GM19455 (cell line): ENCODE results near the gene DNAJA3.

Experiments used
- ATAC-seq: cut with Tn5 transposase; IDR thresholded peaks from one replicate; pipeline ENCODE4 v1.9.1; 2021; ENCODE audit not compliant: unreplicated experiment

The DNAJA3 gene

GRCh38 chr16:4425378-4426020, at the start of gene DNAJA3:
Gene DNAJA3 (plus strand): TSS chr16:4425868. CDS start chr16:4425882, 14 bp downstream.
- ATAC-seq, result peak; percentile 82

DNA sequence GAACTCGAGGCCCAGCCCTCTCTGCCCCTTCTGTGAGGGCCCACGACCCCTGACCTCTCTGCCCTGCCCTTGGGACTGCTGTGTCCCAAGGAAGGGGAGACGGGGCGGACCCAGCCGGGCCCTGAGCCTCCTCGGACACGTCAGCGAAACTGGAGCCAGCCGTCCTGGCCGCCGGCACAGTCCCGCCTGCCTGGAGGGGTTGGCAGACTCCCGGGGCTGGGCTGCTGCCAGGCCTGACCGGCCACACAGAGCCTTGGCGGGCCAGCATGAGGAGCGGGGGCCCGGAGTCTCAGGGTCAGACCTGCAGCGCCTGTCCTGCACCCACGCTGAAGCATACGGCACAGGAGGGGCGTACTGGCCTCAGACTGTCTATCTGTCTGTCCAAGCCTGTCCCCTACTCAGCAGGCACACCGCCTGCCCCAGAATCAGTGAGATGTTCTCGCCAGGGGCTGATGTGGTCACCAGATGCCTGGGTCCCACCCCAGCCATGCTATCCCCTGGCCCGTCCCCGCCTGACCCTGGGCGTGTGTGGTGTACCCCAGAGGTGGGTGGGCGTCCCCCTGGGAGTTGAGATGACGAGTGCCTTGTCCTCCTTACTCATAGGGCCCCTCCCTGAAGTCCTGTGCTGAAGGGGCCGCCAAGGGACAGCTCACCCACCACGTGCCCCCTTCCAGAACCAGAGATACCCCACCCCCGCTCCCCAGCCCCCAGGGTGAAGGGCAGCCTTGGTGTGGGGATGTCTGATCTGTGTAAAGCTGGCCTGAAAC, 49.4 kb upstream of the DNAJA3 start:
- ATAC-seq, result no peak

DNA sequence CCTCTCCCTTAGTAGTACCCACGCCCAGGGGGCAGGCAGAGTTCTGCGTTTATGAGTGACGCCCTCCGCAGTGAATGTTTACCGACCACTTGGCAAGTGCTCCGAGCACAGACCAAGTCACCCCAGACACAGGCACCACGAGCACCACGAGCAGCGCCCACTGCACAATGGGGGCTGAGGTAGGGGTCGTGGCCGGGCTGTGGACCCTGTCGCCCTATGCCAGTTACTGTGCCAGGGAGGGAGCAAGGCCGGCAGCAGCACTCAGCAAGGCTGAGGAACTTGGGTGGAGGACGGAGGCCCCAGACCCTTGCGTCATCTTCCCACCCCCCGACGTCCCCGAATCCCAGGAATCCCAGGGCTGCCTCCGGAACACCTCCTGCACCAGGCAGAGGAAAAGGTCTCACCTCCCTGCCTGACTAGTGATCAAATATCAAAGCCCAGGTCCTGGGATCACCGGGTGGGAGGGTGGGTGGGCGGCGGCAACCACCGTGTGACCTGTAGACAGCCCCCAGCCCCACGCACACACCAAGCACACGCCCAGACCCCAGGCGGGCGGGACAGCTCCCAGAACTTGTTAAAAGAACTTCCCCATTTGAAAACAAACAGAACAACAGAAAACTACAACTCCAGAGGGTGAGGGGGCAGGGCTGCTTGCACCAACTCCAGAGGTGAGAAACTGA, 48.6 kb upstream of the DNAJA3 start:
- no peak for ATAC-seq

DNA sequence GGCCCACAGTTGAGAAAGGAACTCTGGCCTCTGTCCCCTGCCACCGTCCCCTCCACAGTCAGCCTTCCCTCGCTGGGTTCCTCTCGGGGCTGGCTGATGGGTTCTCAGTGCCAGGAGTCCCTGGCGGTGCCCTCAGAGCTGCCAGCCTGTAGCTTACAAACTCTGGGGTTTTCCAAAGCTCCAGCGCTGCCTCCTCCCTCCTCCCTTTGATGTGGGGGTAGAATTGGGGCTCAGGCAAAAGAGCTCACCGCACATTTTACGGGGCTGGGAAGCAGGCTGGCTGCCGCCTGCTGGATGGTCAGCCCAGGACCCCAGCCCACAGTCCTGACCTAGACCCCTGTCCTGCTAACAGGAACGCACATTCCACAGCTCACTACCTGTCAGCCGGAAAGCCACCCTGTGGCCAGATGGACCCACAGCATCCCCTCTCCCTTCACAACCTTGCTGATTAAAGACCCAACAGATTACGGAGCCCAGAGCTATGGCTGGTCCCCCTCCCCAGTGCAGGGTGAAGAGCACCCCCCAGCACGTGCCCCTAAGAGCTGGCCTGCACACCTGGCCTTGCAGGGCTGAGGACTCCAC, 48.0 kb upstream of the DNAJA3 start:
- ATAC-seq, result no peak

GRCh38 chr16:4378161-4378666, 47.5 kb upstream of the DNAJA3 start:
- no peak for ATAC-seq

DNA sequence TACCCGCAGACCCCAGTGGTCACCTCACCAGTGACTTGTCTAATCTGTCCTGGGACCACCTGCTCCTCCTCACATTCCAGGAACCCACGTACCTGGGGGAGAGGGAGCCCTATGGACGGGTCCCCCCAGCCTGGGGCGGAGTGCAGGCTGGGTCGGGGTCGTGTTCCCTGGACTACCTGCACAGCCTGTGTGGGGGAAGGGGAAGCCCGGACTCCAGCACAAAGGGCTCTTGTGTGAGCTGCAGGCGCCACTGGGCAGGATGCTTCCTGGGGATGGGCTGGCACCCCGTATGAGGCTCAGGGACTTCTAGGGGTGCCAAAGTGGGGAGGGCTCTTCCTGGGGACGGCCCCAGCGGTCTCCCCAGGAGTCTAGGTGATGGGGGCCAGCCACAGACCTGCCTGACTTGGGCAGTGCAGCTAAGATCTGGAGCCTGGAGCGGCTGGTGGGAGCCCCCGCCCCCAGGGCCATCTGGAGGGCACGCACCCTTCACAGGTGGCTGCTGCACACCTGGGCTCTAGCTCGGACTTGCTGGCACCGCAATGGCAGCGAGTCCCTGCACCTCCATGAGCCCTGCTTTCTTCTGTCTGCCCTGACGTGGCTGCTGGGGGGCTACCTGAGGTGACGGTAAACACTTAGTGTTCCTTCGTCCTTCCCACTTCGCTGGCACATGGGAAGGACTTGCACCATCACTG, 46.5 kb upstream of the DNAJA3 start:
- ATAC-seq, result no peak

DNA sequence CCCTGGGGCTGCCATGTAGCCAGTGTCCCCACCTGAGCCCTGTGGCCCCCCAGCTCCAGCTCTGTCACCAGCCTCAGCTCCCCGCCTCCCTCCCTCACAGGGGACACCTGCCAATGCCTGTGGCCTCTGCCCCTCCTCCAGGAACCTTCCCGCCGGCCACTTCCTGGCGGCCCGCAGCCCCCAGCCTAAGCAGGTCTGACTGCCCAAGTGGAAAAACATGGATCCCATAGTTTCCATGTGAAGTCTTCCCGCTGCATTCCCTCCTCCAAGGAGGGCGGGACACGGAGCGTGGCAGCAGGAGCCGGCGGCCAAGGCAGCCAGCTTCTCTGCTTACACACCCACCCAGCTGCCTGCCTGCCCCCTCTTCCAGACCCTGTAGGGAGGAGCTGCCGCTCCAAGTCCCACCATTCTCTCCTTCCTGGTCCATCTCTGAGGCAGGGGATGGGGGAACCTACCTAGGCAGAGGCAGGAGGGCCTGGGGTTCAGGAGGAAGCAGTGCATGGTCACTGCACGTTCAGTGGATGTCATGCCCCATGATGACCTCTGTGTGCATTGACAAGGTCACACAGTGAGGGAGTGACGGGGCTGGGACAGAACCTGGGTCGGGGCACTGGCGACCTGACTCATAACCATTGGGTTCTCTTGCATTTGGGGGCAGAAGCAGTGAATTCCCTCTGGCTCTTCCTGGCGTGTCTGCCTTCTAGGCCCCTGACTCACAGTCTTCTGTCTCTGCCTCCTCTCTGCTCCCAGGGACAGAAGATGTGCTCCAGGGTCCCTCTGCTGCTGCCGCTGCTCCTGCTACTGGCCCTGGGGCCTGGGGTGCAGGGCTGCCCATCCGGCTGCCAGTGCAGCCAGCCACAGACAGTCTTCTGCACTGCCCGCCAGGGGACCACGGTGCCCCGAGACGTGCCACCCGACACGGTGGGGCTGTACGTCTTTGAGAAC, 45.3 kb upstream of the DNAJA3 start:
- no peak for ATAC-seq

- no peak for ATAC-seq
These were observed 44.4 kb upstream of the DNAJA3 start for GRCh38 chr16:4381072-4381934.

DNA sequence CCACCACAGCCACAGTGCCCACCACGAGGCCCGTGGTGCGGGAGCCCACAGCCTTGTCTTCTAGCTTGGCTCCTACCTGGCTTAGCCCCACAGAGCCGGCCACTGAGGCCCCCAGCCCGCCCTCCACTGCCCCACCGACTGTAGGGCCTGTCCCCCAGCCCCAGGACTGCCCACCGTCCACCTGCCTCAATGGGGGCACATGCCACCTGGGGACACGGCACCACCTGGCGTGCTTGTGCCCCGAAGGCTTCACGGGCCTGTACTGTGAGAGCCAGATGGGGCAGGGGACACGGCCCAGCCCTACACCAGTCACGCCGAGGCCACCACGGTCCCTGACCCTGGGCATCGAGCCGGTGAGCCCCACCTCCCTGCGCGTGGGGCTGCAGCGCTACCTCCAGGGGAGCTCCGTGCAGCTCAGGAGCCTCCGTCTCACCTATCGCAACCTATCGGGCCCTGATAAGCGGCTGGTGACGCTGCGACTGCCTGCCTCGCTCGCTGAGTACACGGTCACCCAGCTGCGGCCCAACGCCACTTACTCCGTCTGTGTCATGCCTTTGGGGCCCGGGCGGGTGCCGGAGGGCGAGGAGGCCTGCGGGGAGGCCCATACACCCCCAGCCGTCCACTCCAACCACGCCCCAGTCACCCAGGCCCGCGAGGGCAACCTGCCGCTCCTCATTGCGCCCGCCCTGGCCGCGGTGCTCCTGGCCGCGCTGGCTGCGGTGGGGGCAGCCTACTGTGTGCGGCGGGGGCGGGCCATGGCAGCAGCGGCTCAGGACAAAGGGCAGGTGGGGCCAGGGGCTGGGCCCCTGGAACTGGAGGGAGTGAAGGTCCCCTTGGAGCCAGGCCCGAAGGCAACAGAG, 43.5 kb upstream of the DNAJA3 start:
- no peak for ATAC-seq

- no peak for ATAC-seq
These were observed 42.8 kb upstream of the DNAJA3 start for GRCh38 chr16:4382795-4383357.

GRCh38 chr16:4383591-4384444, 41.9 kb upstream of the DNAJA3 start:
- ATAC-seq, result no peak

DNA sequence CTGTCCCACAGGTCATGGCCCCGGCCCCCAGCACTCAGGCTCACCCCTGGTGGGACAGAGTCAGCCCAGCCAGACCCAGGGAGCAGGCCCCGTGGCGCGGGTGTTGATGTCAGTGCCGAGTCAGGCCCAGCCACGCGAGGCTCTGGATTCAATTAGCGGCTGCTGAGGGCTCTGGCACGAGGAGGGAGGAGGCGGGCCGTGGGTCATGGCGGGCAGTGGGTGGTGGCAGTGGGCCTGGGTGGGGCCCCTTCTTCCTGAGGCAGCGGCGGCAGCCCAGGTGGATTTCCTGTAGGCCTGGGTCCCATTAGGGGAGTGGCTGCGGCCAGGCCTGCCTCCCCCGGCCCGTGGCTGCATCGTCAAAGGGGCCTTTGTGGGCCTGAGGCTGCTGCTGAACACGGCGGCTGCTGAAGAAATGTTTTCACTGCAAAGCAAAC, 41.1 kb upstream of the DNAJA3 start:
- ATAC-seq, result no peak

GRCh38 chr16:4385066-4385788, 40.4 kb upstream of the DNAJA3 start:
- ATAC-seq, result no peak

DNA sequence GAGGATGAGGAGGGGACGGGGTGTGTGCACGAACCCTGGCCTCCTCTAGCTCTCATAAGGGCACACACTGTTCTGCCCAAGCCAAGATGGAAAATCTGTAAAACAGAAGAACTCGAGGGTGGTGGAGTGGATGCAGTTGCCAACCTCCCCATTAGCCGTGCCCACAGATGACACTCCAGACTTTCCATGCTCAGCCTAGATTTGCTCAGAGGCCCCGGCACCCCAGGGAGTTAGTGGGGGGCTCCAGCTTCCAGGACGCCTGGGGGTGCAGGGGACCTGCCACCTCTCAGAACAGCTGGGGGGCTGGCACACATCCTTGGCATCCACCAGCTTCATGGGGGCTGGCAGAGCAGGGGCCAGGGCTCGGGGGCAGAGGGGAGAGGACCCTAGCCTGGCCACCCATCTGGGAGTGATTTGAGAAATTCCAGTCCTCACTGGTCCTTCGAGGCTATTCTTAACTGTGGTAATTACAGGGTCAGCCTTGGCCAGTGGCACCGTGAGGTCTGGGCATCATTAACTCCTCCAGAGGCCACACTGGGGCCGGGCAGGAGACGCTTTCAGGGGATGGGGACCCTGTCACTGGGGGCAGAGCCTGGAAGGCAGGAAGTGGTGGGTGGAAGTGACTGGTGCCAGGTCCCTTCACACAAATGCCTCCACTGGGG, 39.7 kb upstream of the DNAJA3 start:
- no peak for ATAC-seq

DNA sequence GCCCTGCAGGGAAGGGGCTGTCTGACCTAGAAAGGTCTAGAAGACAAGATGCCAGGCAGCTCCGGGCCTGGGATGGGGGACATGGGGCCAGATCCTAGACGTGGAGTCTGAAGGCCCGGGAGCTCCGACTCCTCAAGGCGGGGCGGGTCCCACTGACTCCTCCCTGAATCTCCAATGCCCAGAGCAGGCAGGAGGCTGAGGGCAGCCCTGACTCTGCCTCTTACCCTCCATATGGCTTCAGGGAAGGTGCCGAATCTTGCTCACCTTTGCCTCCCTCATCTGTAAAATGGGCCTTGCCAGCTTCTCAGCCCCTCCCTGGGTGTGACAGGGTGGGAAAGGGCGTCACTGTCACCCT, 39.2 kb upstream of the DNAJA3 start:
- ATAC-seq, result no peak
